Caco-2 (cell line): Measurements from ENCODE around the gene JAML. TPM values are rescaled to one million over a fixed set of nuclear protein-coding genes. Genes with fewer than 3 reads are reported as not detected.

Source experiments
- BruUV-seq: library from RNA; stranded (reverse); fragments of 400-500 nt; replicated peaks from 2 replicates; lab custom pipeline; 2021; lab: Mats Ljungman, UMichigan
- CTCF ChIA-PET: fragments of 300-600 bp; sonication (Branson Sonifier 250); formaldehyde crosslinking; loops from one replicate; lab custom pipeline; 2022; ENCODE audit warnings: antibody characterized with exemption; lab: Charles Lee
- POLR2A ChIA-PET: fragments of 300-600 bp; sonication (Branson Sonifier 250); formaldehyde crosslinking; loops from one replicate; lab custom pipeline; 2022; ENCODE audit warnings: antibody characterized with exemption; lab: Charles Lee
- DNase-seq, 2 experiments: peaks; one replicate each; pipeline versions ENCODE4 v3.0.0 to v3.0.0-alpha.2; 2020 to 2022
- H3K27me3 ChIP-seq: replicated peaks from 2 replicates; pipeline ENCODE4 v1.6.0; 2011; ENCODE audit warnings: low read length; ENCODE audit not compliant: control insufficient read depth, insufficient read depth
- H3K36me3 ChIP-seq: 2 replicates; pipeline ENCODE4 v1.5.1; 2011; ENCODE audit warnings: low read length; ENCODE audit not compliant: control insufficient read depth, insufficient read depth
- H3K4me1 ChIP-seq: fragments of 250-450 bp; sonication (Bioruptor Pico); 2 replicates; pipeline ENCODE4 v1.5.1; 2020; ENCODE audit warnings: mild to moderate bottlenecking
- H3K4me3 ChIP-seq: 2 replicates; pipeline ENCODE4 v1.5.1; 2011; ENCODE audit warnings: low read depth, mild to moderate bottlenecking, control low read depth, low read length
- H3K9me3 ChIP-seq: fragments of 250-450 bp; sonication (Bioruptor Pico); 2 replicates; pipeline ENCODE4 v1.5.1; 2020; ENCODE audit warnings: mild to moderate bottlenecking, moderate library complexity
- H3K27ac Mint-ChIP-seq: one replicate; pipeline ENCODE4 v1.8.0; 2022; ENCODE audit warnings: mixed read lengths; ENCODE audit not compliant: unreplicated experiment
- H3K27me3 Mint-ChIP-seq: one replicate; pipeline ENCODE4 v1.8.0; 2022; ENCODE audit warnings: mixed read lengths; ENCODE audit not compliant: insufficient read depth, unreplicated experiment
- H3K36me3 Mint-ChIP-seq: one replicate; pipeline ENCODE4 v1.8.0; 2022; ENCODE audit warnings: mild to moderate bottlenecking, mixed read lengths; ENCODE audit not compliant: insufficient read depth, unreplicated experiment
- H3K4me1 Mint-ChIP-seq: one replicate; pipeline ENCODE4 v1.8.0; 2022; ENCODE audit warnings: low read depth, mixed read lengths; ENCODE audit not compliant: unreplicated experiment
- H3K4me3 Mint-ChIP-seq: one replicate; pipeline ENCODE4 v1.8.0; 2022; ENCODE audit warnings: mild to moderate bottlenecking, moderate library complexity, mixed read lengths; ENCODE audit not compliant: unreplicated experiment
- H3K9me3 Mint-ChIP-seq: one replicate; pipeline ENCODE4 v1.8.0; 2022; ENCODE audit warnings: mixed read lengths; ENCODE audit not compliant: unreplicated experiment
- CTCF ChIP-seq, 2 experiments: fragments of 200-600 bp in 1 of 2; IDR thresholded peaks; 1 replicate in 1 of 2; 2 replicates in 1 of 2; pipeline versions ENCODE4 v1.5.1 to v1.8.0; 2011 to 2022; ENCODE audit warnings: antibody characterized with exemption in 1 of 2, control low read depth in 1 of 2, inconsistent platforms in 1 of 2, low read depth in 1 of 2, low read length in 1 of 2, mild to moderate bottlenecking in 1 of 2, moderate library complexity in 1 of 2; ENCODE audit not compliant: insufficient read depth in 1 of 2, severe bottlenecking in 1 of 2, unreplicated experiment in 1 of 2
- intact Hi-C: fragments of 100-400 bp; cut with micrococcal nuclease; formaldehyde crosslinking; loops from one replicate; pipeline ENCODE4 v1.10.0; 2022; ENCODE audit not compliant: unreplicated experiment
- total RNA-seq: library from RNA; stranded (reverse); gene quantifications from 2 replicates; pipeline ENCODE4 v1.2.3, GENCODE V29; 2022

JAML gene
- total RNA-seq, 1 experiment from 2014 or later: 8.9 TPM

GRCh38 chr11:118200901-118201680 is 23.7 kb downstream of the JAML start:
- no peak for DNase-seq
- no peak for TF ChIP-seq CTCF (IDR thresholded peaks at IDR 0.05; ENCODE audit: insufficient read depth in 1 of 2, low read depth in 1 of 2, low read length in 1 of 2, severe bottlenecking in 1 of 2, unreplicated experiment in 1 of 2)
- BruUV-seq: no TSS peak
- CTCF ChIA-PET: interaction anchor here (0.5 to 1.9 kb wide), 4 partner anchors 11 to 1016 kb away, joined by 4 to 20 read pairs (median 6); no protein-coding TSS in a partner anchor
- peaks cover 31% of the 10 kb centered on the region for H3K4me1 Mint-ChIP-seq
- H3K27me3 ChIP-seq: no peaks in the 10 kb centered on the region
- no peaks in the 10 kb centered on the region for H3K9me3 Mint-ChIP-seq
- no peak overlapping the region for H3K27ac Mint-ChIP-seq
- H3K4me1 ChIP-seq: peaks cover 91% of the 10 kb centered on the region
- no peak overlapping the region for H3K4me3 ChIP-seq
- H3K36me3 ChIP-seq: peaks cover 2% of the 10 kb centered on the region; the same call in 1 of the 2 replicates
- no peak overlapping the region for H3K4me3 Mint-ChIP-seq
- no peaks in the 10 kb centered on the region for H3K9me3 ChIP-seq
- H3K27me3 Mint-ChIP-seq: no peaks in the 10 kb centered on the region
- no peaks in the 10 kb centered on the region for H3K36me3 Mint-ChIP-seq
- POLR2A ChIA-PET: interaction anchor here (0.6 to 1.9 kb wide), 3 partner anchors 15 to 51 kb away, joined by 3 to 16 read pairs (median 3); partner anchors contain the start of gene MPZL3
- intact Hi-C loops: no loop called here

GRCh38 chr11:118200497-118200896 is 24.3 kb downstream of the JAML start:
- intact Hi-C loops: no loop called here
- H3K4me1 ChIP-seq: peaks cover 89% of the 10 kb centered on the region
- CTCF ChIA-PET: no interaction called here

More at GRCh38 chr11:118200497-118200896, 24.3 kb downstream of the JAML start:
- TF ChIP-seq CTCF (IDR thresholded peaks at IDR 0.05; ENCODE audit: insufficient read depth in 1 of 2, low read depth in 1 of 2, low read length in 1 of 2, severe bottlenecking in 1 of 2, unreplicated experiment in 1 of 2): no peak
- Mint-ChIP-seq H3K36me3 (no peaks in the 10 kb centered on the region), H3K9me3 (no peaks in the 10 kb centered on the region), H3K27me3 (no peaks in the 10 kb centered on the region), H3K4me1 (peaks cover 28% of the 10 kb centered on the region), H3K4me3 (no peak overlapping the region), H3K27ac (no peak overlapping the region)
- H3K36me3 ChIP-seq: peaks cover 2% of the 10 kb centered on the region; the same call in 1 of the 2 replicates
- H3K4me3 ChIP-seq: no peak overlapping the region
- BruUV-seq: no TSS peak
- no peak for DNase-seq
- POLR2A ChIA-PET: interaction anchor here (0.6 kb wide), 1 partner anchor 40 kb away, joined by 3 read pairs; no protein-coding TSS in a partner anchor
- H3K9me3 ChIP-seq: no peaks in the 10 kb centered on the region
- H3K27me3 ChIP-seq: no peaks in the 10 kb centered on the region
